Nephron progenitor cell (in vitro differentiated cells): Measurements from ENCODE around the gene CILP2.

Experiments
- DNase-seq: peaks from one replicate; pipeline ENCODE4 v3.0.0; 2021
- H3K27ac Mint-ChIP-seq: 2 replicates; pipeline ENCODE4 v1.8.0; 2021; ENCODE audit warnings: mild to moderate bottlenecking, moderate library complexity, mixed read lengths
- H3K27me3 Mint-ChIP-seq: 2 replicates; pipeline ENCODE4 v1.8.0; 2021; ENCODE audit warnings: mild to moderate bottlenecking, low read depth, mixed read lengths; ENCODE audit not compliant: poor library complexity
- H3K36me3 Mint-ChIP-seq: 2 replicates; pipeline ENCODE4 v1.8.0; 2021; ENCODE audit warnings: low read depth, mixed read lengths
- H3K4me1 Mint-ChIP-seq: 2 replicates; pipeline ENCODE4 v1.8.0; 2021; ENCODE audit warnings: mixed read lengths
- H3K4me3 Mint-ChIP-seq: 2 replicates; pipeline ENCODE4 v1.8.0; 2021; ENCODE audit warnings: mild to moderate bottlenecking, moderate library complexity, mixed read lengths
- H3K9me3 Mint-ChIP-seq: 2 replicates; pipeline ENCODE4 v1.8.0; 2021; ENCODE audit warnings: mild to moderate bottlenecking, moderate library complexity, mixed read lengths
- CTCF ChIP-seq: fragments of 200-600 bp; sonication (generic); IDR thresholded peaks from 2 replicates; pipeline ENCODE4 v1.5.0; 2021; ENCODE audit warnings: antibody characterized with exemption

The CILP2 gene

GRCh38 chr19:19552798-19553197 lies 14.7 kb downstream of the CILP2 start:
- peak; percentile 71 for DNase-seq
- peak; percentile 65 for TF ChIP-seq CTCF
- Mint-ChIP-seq H3K4me1 (peaks cover 21% of the 10 kb centered on the region), H3K4me3 (no peak overlapping the region), H3K27ac (no peak overlapping the region), H3K27me3 (peaks cover 6% of the 10 kb centered on the region), H3K36me3 (no peaks in the 10 kb centered on the region), H3K9me3 (no peaks in the 10 kb centered on the region)

GRCh38 chr19:19553670-19554069 lies 15.6 kb downstream of the CILP2 start:
- Mint-ChIP-seq H3K27me3 (peaks cover 6% of the 10 kb centered on the region), H3K27ac (no peak overlapping the region), H3K4me3 (no peak overlapping the region), H3K4me1 (peaks cover 21% of the 10 kb centered on the region), H3K9me3 (no peaks in the 10 kb centered on the region), H3K36me3 (no peaks in the 10 kb centered on the region)
- no peak for TF ChIP-seq CTCF
- DNase-seq = no peak

- no peak overlapping the region for H3K4me3 Mint-ChIP-seq
- H3K4me1 Mint-ChIP-seq = peaks cover 16% of the 10 kb centered on the region
- no peaks in the 10 kb centered on the region for H3K36me3 Mint-ChIP-seq
- peaks cover 3% of the 10 kb centered on the region for H3K27me3 Mint-ChIP-seq
- no peaks in the 10 kb centered on the region for H3K9me3 Mint-ChIP-seq
- no peak overlapping the region for H3K27ac Mint-ChIP-seq
- TF ChIP-seq CTCF = peak; percentile 79
- DNase-seq = peak; percentile 69
Observed at GRCh38 chr19:19554074-19555023, 16.3 kb downstream of the CILP2 start.

- Mint-ChIP-seq H3K4me3 (no peak overlapping the region), H3K9me3 (no peaks in the 10 kb centered on the region), H3K27me3 (no peaks in the 10 kb centered on the region), H3K4me1 (peaks cover 12% of the 10 kb centered on the region), H3K36me3 (no peaks in the 10 kb centered on the region), H3K27ac (no peak overlapping the region)
- no peak for DNase-seq
- TF ChIP-seq CTCF = no peak
Observed at GRCh38 chr19:19558055-19558454, 20.0 kb downstream of the CILP2 start.

- Mint-ChIP-seq H3K36me3 (no peaks in the 10 kb centered on the region), H3K4me1 (peaks cover 12% of the 10 kb centered on the region), H3K27ac (peak overlapping the region; percentile 40)
Observed at GRCh38 chr19:19558636-19559035, 20.6 kb downstream of the CILP2 start.

More at GRCh38 chr19:19558636-19559035, 20.6 kb downstream of the CILP2 start:
- Mint-ChIP-seq H3K4me3 (no peak overlapping the region), H3K27me3 (no peaks in the 10 kb centered on the region), H3K9me3 (no peaks in the 10 kb centered on the region)
- TF ChIP-seq CTCF = no peak
- DNase-seq = no peak
